NCI-H2171 (cell line): ENCODE measurements around the gene CACNA1G.

Experiments used
- DNase-seq: peaks from one replicate; lab custom pipeline; 2025; lab: John Stamatoyannopoulos, UW

The CACNA1G gene

GRCh38 chr17:50632637-50633036 lies 72.1 kb downstream of the CACNA1G start:
- no peak for DNase-seq

- DNase-seq = no peak
These were observed 73.2 kb downstream of the CACNA1G start for GRCh38 chr17:50633683-50634082.

DNA sequence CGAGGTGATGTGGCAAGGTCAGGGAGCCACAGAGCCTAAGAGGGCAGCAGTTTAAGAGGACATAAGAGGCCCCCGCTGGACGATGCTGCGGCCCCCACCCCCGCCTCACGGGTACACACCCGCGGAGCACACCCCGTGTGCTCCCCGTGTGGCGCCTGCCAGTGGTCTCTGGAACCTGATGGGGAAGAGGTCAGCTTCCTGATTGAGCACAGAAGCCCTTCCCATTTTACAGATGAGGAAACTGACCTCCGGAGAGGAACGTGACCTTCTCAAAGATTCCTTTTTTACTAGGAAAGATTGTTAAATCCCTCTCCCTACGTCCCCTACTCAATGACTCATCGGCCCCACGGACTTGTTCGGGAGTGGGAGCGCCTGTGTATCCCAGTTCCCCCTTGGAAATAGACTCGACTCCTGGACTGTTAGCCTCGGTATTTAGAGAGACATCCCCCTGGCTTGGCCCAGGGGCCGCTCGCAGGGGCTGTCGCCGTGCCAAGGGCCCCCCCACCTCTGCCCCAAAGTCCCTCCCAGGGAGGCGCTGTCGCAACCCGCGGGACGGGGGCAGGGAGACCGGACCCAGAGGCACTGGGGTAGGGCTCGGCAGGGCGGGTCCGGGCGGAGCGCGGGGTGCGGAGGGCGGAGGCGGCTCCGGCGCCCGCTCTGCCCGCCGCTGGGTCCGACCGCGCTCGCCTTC lies 73.9 kb downstream of the CACNA1G start, which contains the start of gene ABCC3:
Gene ABCC3, plus strand, starts transcription at position 658 of the 691 bp plus-strand sequence. CDS start 56 bp downstream, outside the sequence.
- no peak for DNase-seq

DNA sequence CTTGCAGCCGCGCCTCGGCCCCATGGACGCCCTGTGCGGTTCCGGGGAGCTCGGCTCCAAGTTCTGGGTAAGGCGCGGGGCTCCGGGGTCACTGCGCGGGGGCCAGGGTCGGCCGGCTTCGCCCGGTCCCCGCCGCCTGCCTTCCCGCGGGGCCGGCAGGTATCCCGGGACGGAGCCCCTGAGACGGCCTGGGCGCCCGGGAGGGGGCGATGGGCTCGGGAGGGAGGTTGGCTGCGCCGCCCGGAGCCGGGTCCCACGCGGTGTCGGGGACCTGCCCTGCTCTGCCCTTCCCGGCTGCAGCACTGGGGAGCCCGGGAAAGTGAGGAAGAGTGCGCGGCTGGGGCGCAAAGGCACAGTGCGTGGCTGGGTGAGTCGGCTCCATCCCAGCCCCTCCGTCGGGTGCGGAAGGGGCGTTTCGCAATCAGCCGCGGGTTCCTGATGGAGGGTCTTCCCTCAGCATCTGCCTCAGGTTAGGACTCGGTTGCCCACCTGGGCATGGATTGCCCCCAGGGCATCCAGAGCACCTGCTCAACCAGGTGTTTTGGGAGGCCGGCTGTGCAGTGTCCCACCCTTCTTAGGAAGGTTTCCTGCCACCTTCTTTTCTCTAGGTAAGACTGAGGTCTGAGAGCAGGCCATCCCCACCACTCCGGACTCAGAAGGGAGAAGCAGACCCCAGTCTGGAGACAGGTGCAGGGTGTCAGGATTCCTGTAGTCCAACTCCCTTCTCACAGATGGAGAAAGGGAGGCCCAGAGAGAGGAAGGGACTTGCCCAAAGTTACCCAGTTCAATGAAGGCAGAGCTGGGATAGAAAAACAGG lies 74.6 kb downstream of the CACNA1G start:
- no peak for DNase-seq

DNA sequence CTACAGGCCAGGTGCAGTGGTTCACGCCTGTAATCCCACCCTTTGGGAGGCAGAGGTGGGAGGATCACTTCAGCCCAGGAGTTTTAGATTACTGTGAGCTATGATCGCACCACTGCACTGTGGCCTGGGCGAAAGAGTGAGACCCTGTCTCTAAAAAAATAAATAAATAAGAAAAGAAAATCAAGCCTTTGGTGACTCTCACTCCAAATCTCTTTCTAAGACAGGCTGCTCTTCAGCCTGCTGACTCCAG lies 75.1 kb downstream of the CACNA1G start:
- DNase-seq = no peak

- no peak for DNase-seq
These were observed 75.7 kb downstream of the CACNA1G start for GRCh38 chr17:50635982-50636803.

DNA sequence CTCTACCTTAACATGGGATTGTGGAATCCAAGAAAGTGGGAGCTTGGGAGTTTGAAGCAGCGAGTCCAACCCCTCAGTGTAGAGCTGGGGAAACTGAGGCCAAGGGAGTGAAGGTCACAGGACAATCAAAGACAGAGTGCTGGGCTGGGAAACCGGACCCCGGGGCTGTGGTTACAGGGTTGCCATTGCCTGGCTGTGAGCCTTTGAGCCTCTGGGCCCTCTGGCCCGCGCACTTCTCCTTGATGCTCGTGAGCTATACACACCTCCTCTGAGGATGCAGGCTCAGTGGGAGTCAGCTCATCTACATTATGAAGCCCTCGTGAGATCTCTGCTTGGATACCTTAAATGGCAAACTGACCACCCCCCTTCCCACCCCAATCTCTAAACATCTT lies 76.3 kb downstream of the CACNA1G start:
- DNase-seq = no peak

GRCh38 chr17:50637829-50638605 lies 77.5 kb downstream of the CACNA1G start:
- peak; percentile 60 for DNase-seq

GRCh38 chr17:50638606-50638965 lies 78.1 kb downstream of the CACNA1G start:
- no peak for DNase-seq

DNA sequence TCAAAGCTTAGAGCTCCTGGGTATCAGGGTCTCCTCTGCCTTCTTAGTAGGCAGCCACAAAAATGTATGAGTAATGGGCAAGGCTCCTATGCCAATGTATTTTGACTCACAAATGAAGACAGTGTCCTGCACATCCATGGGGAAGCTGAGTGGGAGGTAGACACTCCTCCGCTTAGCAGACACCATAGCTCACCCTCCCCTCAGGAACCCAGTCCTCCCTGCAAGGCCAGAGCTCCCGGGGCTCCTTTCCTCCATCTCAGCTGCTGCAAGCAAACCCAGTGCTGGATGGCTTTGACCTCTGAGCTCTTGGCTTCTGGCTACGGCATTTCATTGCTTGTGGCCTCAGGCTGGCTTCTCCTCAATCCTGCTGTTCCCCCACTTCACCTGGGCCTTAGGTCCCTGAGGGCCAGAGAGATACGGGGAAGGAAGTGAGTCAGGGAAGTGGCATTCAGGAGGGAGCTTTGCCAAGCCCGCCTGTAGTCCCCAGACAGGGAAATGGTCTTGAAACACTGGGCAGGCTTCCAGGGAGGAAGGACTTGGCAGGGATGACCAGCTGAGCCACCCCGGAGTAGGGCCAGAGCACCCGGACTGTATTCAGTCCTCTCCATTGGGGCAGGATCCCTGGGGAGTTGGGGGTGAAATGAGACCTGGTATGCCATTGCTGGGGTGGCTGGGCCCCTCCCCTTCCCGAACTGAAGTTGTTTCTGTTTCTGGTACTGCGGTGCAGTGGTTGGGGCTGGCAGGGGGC lies 78.6 kb downstream of the CACNA1G start:
- DNase-seq = no peak

DNA sequence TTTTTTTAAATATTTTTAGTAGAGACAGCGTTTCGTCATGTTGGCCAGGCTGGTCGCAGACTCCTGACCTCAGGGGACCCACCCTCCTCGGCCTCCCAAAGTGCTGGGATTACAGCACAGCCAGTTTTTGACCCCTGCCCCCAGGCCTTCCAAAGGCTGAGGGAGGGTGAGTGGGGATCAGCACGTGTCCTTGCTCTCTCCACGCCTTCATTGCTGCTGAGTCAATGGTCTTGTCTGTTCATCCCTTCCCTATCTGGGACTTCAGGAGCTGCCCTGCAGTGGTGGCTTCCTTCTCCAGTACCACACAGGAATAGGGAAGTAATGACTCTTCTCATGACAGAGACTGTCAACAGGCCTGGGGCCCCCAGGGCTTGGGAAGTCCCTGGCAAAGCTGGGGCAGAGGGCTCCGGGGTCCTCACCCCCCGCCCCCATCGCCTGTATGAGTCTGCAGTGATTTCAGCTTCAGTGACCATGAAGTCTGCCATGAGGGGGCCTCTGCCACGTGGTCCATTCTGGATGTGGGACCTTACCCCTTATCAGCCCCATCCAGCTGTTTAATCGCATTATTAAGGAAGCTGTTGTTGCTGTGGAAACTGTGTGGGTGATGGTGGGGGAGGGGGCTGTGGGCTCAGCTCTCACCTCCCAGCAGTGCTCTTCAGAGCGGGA lies 80.3 kb downstream of the CACNA1G start:
- no peak for DNase-seq

DNA sequence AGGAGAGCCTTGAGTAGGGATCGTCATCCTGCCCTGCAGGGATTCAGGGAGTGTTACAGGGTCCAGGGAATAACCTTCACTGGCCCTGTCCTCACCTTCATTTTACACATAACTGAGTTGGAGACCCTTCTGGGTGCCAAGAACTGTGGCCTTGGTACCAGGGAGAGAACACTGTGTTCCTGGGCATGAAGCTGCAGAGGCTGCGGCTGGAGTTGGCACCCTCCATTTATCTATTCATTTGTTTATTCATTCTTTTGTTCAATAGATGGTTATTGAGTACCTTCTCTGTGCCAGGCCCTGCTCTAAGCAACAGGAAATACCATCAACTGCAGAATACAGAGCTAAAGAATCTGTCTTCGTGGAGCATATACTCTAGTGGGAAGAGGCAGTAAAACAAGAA lies 80.8 kb downstream of the CACNA1G start:
- DNase-seq = no peak

DNA sequence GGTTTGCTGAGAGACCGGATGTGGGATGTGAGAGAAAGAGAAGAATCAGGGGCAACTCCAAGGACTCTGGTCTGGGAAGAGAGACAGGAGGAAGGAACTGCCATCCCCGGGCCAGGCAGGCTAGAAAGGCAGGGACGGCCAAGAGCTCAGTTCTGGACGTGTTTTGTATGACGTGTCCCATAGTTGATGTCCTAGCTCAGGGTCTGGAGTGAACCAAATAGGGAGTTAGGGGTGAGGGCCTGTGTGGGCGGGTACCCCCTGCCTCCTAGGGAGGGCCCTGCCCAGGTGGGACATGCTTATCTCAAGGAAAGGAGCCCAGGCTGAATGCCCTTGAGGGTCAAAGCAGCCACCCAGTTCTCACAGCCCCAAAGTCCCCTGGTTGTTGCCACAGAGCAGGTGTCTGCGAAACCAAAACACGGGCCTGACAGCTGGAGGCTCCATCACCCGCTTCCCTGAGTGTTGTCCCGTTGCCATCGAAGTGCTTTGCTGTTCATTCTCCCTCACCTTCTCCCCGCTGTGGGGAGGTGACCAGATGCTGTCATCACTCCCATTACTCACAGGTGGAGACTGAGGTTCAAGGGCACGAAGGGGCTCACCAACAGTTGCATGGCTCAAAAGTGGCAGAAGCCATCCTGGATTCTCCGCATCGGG lies 81.7 kb downstream of the CACNA1G start:
- DNase-seq = no peak

DNA sequence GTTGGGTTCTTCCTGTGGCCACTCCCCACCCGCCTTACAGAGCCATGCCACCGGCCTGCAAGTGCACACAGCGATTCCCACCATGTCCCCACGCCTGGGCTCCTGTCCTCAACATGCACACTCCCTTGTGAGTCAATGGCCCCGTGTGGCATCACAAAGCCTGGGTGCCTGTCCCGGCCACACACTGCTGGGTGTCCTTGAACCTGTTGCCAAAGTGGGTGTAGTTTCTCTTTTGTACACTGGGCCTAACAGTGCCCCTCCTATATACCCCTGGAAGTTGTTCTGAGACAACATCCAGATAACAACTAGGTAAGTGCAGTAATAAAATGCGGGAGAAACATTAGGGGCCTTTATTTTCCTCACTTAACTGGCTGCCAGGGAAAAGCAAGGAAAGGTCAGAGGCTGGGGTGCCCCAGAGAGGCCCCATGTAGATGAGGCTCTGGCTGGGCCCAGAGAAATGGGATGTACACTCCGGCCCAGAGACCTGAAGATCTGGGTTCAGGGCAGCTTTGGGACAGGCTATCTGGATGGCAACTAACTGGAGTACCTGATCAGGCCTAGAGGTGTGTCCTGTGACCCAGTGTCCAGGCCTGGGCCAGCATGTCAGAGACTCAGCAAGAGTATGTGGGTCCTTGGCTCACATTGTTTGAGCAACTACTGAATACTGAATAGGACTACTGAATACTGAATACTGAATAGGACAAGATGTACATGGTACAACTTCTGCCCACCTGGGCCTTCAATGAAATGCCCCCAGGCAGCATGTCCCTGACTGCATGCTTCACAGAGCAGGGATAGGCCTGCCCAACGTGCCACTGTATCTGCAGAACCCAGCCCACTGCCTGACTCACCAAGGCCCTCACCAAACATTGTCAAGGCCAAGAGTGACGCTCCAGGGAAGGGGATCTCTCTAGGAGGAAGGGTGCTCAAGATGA lies 82.5 kb downstream of the CACNA1G start:
- DNase-seq = no peak

- no peak for DNase-seq
These were observed 85.5 kb downstream of the CACNA1G start for GRCh38 chr17:50645748-50646682.

GRCh38 chr17:50647187-50647586 lies 86.7 kb downstream of the CACNA1G start:
- DNase-seq = no peak

DNA sequence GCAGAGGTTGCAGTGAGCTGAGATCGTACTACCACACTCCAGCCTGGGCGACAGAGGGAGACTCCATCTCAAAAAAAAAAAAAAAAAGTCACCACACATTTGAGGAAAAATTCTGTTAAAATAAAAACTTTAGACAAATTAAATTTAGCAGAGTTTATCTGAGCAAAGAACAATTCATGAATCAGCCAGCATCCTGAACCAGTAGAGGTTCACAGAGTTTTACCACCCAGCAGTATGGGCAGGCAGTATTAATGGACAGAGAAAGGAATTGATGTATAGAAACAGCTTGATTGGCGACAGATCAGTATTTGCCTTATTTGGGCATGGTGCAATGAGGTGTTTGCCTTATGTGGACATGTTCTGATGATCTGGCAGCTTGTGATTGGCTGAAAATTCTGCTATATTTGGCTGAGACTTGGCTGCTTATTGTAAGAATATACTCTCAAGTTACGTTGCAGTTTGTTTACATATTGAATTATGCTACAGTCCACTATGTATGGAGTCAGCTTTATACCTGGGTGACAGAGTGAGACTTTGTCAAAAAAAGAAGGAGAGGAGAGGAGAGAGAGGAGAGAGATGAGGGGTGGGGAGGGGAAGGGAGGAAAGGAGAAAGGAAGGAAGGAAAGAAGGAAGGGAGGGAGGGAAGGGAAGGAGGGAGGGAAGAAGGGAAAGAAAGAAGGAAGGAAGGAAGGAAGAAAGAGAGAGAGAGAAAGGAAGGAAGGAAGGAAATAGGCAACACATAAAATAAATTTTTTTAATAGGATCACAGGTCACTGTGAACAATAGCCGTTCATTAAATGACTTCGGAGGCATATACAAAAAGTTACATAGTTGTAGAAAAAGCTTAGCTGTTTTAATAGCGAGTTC lies 88.8 kb downstream of the CACNA1G start:
- no peak for DNase-seq
